NCI-H2171 (cell line): Measurements from ENCODE around the gene SMIM45.

Source experiments
- DNase-seq: peaks from one replicate; lab custom pipeline; 2025; lab: John Stamatoyannopoulos, UW

Gene SMIM45

GRCh38 chr22:41969110-41969646 lies 17.2 kb downstream of the SMIM45 start, which contains the start of gene SEPTIN3:
Gene SEPTIN3 (plus strand): TSS chr22:41969443. CDS start chr22:41971493, 2,050 bp downstream.
- DNase-seq = no peak

GRCh38 chr22:41970601-41971000 lies 18.7 kb downstream of the SMIM45 start:
- no peak for DNase-seq

DNA sequence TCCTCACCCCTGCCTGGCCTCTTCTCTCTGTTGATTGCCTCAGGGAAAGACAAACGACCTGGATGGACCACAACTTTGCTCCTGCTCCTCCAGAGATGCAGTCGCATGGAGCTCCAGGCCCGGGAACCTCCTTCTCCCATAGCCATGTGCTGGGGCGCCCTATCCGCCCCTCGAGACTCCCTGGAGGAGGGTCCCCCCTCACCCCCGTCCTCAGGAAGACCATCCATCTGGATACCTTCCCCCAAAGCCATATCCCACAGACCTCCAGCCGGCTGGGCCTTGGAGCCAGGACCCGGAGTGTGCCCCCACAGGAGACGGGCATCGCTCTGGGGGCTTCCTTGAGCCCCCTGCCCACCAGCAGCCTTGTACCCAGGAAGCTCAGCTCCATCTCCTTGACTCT lies 19.5 kb downstream of the SMIM45 start:
- no peak for DNase-seq

GRCh38 chr22:41974691-41975290 lies 22.8 kb downstream of the SMIM45 start:
- DNase-seq = no peak

GRCh38 chr22:41975299-41976069 lies 23.5 kb downstream of the SMIM45 start:
- DNase-seq = no peak

DNA sequence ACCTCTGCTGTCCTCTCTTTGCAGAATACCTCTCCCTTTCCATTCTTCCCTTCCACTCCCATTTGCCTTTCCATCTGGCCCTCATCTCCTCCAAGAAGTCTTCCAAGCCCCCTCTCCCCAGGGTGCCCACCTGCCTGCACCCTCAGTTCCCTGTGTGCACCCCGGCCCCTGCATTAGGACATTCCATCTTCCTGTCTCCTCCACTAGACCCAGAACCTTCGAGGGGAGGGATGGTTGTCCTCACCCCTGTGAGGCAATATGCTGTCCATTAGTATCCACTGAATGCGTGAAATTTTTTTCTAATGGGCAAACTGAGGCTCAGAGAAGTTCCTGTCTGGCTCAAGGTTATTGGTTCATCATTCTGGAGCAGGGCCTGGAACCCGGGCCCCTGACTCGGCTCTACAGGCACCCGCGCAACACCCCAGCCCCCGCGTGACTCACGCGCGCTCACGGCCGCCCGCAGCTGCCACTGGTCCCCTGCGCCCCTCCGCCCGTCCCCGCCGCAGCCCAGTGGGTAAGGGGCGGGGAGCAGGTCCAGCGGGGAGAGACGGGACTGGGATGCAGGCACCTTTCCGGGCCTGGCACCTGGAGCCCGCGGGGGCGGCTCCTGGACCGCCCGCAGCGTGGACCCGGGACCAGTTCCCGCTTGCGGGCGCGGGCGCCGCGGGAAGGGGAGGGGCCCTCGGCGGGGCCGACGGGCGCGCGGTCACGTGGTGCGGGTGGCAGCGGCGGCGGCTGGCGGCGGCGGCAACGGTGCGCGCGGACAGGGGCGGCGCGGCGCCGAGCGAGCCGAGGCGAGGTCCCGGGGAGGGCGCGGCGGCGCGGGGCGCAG lies 24.3 kb downstream of the SMIM45 start:
- peak; percentile 52 for DNase-seq

- DNase-seq = peak; percentile 89
Observed at GRCh38 chr22:41976961-41977566, 25.1 kb downstream of the SMIM45 start.

DNA sequence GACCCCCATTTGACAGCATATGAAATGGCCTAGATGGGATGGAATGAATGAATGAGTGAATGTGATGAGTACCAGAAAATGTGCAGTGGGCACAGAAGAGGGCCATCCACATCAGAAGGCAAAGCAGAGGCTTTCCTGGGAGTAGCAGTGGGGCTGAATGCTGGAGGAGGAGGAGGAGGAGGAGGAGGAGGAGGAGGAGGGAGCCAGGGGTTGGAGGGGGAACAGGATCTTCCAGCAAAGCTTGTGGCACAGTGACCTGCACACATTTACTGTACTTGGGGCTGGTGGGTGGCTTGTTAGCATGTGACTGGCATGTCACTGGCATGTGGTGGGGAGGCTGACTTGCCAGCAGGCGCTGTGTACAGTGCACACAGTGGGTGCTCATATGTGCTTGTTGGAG lies 26.8 kb downstream of the SMIM45 start:
- no peak for DNase-seq

GRCh38 chr22:41979423-41980250 lies 27.7 kb downstream of the SMIM45 start:
- DNase-seq = peak; percentile 73

GRCh38 chr22:41982865-41983264 lies 30.9 kb downstream of the SMIM45 start:
- DNase-seq = no peak

DNA sequence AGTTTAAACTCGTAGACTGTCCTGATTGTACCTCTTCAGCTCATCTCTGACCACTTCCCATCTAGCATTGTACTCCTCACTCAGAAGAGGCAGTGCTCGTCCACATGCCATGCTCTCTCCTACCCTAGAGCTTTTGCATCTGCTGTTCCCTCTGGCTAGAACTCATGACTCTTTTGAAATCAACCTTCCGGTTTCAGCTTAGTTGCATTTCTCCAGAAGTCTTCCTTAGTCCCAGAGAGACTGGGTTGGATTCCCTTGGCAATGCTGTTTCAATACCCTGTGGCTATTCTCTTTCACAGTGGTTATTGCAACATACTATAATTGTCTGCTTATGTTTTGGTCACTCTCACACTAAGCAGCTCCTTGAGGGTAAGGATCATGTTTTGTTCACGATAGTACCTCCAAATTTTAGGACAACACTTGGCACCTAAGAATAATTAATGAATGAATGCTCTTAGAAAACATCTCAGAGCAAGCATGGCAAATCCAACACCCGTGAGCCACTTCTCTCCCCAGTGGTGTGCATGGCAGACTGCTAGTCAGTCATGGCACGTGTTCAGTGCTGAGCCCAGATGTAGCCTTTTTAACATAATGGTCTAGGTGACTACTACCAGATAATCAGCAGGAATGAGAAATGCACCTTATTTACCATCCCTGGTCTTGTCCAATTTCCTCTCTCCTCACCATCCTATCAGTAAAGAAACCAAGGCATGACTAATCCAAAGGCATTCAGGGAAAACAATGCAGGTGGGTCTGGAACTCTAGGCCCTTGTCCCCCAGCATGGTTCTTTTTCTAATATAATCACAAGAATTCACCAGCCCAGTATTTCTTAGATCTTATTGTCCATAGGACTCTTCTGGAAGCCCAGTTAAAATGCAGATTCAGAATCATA lies 31.8 kb downstream of the SMIM45 start:
- no peak for DNase-seq

GRCh38 chr22:41987276-41987675 lies 35.3 kb downstream of the SMIM45 start:
- no peak for DNase-seq

- DNase-seq = no peak
Observed at GRCh38 chr22:41989246-41989645, 37.3 kb downstream of the SMIM45 start.

DNA sequence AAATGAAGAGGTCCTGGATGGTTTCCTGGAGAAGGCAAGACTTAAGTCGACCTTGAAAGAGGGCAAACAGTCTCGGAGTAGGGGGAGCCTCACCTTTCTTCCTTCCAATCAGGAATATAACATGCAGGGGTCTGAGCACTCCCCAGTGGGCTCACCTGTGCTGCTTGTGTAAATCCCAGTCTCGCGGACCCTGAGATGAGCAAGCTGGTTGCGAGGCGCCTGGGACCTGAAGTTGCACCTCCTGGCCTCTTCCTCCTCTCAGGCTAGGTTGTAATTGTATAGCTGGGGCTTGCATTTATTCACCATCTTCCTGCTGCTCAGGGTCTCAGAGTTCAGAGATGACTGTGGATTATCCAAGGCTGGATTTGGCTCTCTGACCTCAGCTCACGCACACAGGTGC lies 39.2 kb downstream of the SMIM45 start:
- no peak for DNase-seq

DNA sequence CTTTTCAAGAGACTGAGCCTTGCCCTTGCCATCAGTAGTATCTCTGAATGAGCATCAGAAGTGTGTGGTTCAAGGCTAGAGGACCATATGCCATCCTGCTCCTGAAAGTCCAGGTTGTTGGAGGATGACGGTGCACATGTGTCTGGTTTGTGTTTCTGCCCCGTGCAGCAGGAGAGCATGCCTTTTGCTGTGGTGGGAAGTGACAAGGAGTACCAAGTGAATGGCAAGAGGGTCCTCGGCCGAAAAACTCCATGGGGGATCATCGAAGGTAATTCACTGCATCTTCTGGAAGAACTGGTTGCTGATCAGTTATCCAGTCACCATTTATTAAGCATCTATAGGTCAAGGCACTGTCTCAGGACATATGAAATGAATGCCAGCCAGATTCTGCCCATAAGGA lies 40.5 kb downstream of the SMIM45 start:
- no peak for DNase-seq

- no peak for DNase-seq
Observed at GRCh38 chr22:41995211-41995610, 43.3 kb downstream of the SMIM45 start.

- DNase-seq = no peak
Observed at GRCh38 chr22:41996826-41997225, 44.9 kb downstream of the SMIM45 start.

GRCh38 chr22:41998361-41999261 lies 46.7 kb downstream of the SMIM45 start, which contains the start of gene WBP2NL:
Gene WBP2NL (plus strand): TSS chr22:41998788. CDS start chr22:41998819, 31 bp downstream.
- peak; percentile 94 for DNase-seq

GRCh38 chr22:42000466-42000865 lies 48.5 kb downstream of the SMIM45 start:
- DNase-seq = no peak
